K562 (cell line): Measurements from ENCODE around the gene PPFIA3. TPM values are rescaled to one million over a fixed set of nuclear protein-coding genes. Genes with fewer than 3 reads are reported as not detected.

Experiments
- CBX8 ChIP-seq: fragments of 200-600 bp; sonication (generic); IDR thresholded peaks from 2 replicates; pipeline ENCODE4 v1.6.1; 2012; ENCODE audit warnings: borderline replicate concordance, mixed run types, low read depth, mild to moderate bottlenecking, moderate library complexity, mixed read lengths, low read length, control low read depth, inconsistent platforms; ENCODE audit not compliant: poor library complexity, severe bottlenecking; ENCODE audit errors: extremely low read depth
- CCNT2 ChIP-seq: IDR thresholded peaks from 2 replicates; pipeline ENCODE4 v1.6.1; 2011; ENCODE audit warnings: borderline replicate concordance, low read depth, mild to moderate bottlenecking, moderate library complexity, mixed read lengths, low read length; ENCODE audit not compliant: insufficient read length; ENCODE audit errors: extremely low read depth
- ELF1 ChIP-seq: fragments of 200-800 bp; sonication (Bioruptor generic); IDR thresholded peaks from 2 replicates; pipeline ENCODE4 v1.6.1; 2016; ENCODE audit warnings: missing genetic modification characterization, missing compliant biosample characterization
- EWSR1 ChIP-seq: fragments of 450-650 bp; IDR thresholded peaks from 2 replicates; pipeline ENCODE4 v1.6.1; 2018; ENCODE audit warnings: borderline replicate concordance, mild to moderate bottlenecking, low read depth, moderate library complexity; ENCODE audit not compliant: partially characterized antibody
- KDM2B ChIP-seq: fragments of 250-450 bp; sonication (Bioruptor Pico); IDR thresholded peaks from 2 replicates; pipeline ENCODE4 v1.8.0; 2021; ENCODE audit warnings: mild to moderate bottlenecking, moderate library complexity
- MYBL2 ChIP-seq, 2 experiments: fragments of 450-650 bp in 1 of 2; sonication (generic) in 1 of 2; formaldehyde crosslinking in 1 of 2; IDR thresholded peaks; 2 replicates each; pipeline versions ENCODE4 v1.6.1 to v1.8.1; 2017 to 2022; ENCODE audit warnings: borderline replicate concordance in 1 of 2, inconsistent platforms in 1 of 2, low read depth in 1 of 2, mild to moderate bottlenecking in 1 of 2, missing genetic modification reagents in 1 of 2, moderate library complexity in 1 of 2
- PTBP1 ChIP-seq: fragments of 200-400 bp; formaldehyde crosslinking; IDR thresholded peaks from 2 replicates; pipeline ENCODE4 v1.6.1; 2017; ENCODE audit warnings: low read depth, low read length
- TEAD2 ChIP-seq: fragments of 450-650 bp; IDR thresholded peaks from 2 replicates; pipeline ENCODE4 v1.6.1; 2016; ENCODE audit warnings: missing genetic modification characterization, control low read depth, missing compliant biosample characterization
- ZNF239 ChIP-seq: fragments of 250-450 bp; sonication (Bioruptor Pico); IDR thresholded peaks from 2 replicates; pipeline ENCODE4 v1.4.0; 2020; ENCODE audit warnings: mild to moderate bottlenecking
- polyA plus RNA-seq, 8 experiments: library from polyadenylated mRNA; depleted of rRNA in 4 of 8; stranded (reverse) in 5 of 8; unstranded in 3 of 8; fragments of >200 nt; fragmentation: Nextera tagmentation in 2 of 8; fragmentation: Illumina TruSeq in 1 of 8; extraction: Ambion mirVana in 2 of 8; extraction: Trizol in 1 of 8; gene quantifications; 2 replicates each; pipeline versions ENCODE4 v1.2.1 to v1.2.3, GENCODE V29; 2011 to 2014; ENCODE audit warnings: inconsistent platforms in 1 of 8, missing spikeins in 1 of 8
- total RNA-seq, 7 experiments: library from RNA; depleted of rRNA in 6 of 7; stranded (reverse); fragments of >200 nt in 6 of 7; fragmentation: Illumina TruSeq in 2 of 7; extraction: Trizol in 2 of 7; gene quantifications; 2 replicates each; pipeline versions ENCODE4 v1.2.1 to v1.2.3, GENCODE V29; 2011 to 2021; ENCODE audit warnings: low replicate concordance in 1 of 7
- TF ChIP-seq, protein P1 (sequence below): fragments of 200-600 bp; sonication (generic); IDR thresholded peaks from one replicate; pipeline ENCODE4 v1.6.1; 2012; ENCODE audit warnings: mild to moderate bottlenecking, low read depth, low read length, inconsistent platforms
- TF ChIP-seq, protein P2 (sequence below): fragments of 250-450 bp; sonication (Bioruptor Pico); IDR thresholded peaks from 2 replicates; pipeline ENCODE4 v1.8.0; 2021; ENCODE audit warnings: moderate library complexity, mild to moderate bottlenecking, inconsistent platforms

PPFIA3 gene
- total and polyA plus RNA-seq, 9 of the 15 experiments (the other 6 are each of a cell fraction or from before 2014, with no cell fraction given), result 0.10 to 53.0 (median 17.6) TPM

- TF ChIP-seq, protein P1, sequence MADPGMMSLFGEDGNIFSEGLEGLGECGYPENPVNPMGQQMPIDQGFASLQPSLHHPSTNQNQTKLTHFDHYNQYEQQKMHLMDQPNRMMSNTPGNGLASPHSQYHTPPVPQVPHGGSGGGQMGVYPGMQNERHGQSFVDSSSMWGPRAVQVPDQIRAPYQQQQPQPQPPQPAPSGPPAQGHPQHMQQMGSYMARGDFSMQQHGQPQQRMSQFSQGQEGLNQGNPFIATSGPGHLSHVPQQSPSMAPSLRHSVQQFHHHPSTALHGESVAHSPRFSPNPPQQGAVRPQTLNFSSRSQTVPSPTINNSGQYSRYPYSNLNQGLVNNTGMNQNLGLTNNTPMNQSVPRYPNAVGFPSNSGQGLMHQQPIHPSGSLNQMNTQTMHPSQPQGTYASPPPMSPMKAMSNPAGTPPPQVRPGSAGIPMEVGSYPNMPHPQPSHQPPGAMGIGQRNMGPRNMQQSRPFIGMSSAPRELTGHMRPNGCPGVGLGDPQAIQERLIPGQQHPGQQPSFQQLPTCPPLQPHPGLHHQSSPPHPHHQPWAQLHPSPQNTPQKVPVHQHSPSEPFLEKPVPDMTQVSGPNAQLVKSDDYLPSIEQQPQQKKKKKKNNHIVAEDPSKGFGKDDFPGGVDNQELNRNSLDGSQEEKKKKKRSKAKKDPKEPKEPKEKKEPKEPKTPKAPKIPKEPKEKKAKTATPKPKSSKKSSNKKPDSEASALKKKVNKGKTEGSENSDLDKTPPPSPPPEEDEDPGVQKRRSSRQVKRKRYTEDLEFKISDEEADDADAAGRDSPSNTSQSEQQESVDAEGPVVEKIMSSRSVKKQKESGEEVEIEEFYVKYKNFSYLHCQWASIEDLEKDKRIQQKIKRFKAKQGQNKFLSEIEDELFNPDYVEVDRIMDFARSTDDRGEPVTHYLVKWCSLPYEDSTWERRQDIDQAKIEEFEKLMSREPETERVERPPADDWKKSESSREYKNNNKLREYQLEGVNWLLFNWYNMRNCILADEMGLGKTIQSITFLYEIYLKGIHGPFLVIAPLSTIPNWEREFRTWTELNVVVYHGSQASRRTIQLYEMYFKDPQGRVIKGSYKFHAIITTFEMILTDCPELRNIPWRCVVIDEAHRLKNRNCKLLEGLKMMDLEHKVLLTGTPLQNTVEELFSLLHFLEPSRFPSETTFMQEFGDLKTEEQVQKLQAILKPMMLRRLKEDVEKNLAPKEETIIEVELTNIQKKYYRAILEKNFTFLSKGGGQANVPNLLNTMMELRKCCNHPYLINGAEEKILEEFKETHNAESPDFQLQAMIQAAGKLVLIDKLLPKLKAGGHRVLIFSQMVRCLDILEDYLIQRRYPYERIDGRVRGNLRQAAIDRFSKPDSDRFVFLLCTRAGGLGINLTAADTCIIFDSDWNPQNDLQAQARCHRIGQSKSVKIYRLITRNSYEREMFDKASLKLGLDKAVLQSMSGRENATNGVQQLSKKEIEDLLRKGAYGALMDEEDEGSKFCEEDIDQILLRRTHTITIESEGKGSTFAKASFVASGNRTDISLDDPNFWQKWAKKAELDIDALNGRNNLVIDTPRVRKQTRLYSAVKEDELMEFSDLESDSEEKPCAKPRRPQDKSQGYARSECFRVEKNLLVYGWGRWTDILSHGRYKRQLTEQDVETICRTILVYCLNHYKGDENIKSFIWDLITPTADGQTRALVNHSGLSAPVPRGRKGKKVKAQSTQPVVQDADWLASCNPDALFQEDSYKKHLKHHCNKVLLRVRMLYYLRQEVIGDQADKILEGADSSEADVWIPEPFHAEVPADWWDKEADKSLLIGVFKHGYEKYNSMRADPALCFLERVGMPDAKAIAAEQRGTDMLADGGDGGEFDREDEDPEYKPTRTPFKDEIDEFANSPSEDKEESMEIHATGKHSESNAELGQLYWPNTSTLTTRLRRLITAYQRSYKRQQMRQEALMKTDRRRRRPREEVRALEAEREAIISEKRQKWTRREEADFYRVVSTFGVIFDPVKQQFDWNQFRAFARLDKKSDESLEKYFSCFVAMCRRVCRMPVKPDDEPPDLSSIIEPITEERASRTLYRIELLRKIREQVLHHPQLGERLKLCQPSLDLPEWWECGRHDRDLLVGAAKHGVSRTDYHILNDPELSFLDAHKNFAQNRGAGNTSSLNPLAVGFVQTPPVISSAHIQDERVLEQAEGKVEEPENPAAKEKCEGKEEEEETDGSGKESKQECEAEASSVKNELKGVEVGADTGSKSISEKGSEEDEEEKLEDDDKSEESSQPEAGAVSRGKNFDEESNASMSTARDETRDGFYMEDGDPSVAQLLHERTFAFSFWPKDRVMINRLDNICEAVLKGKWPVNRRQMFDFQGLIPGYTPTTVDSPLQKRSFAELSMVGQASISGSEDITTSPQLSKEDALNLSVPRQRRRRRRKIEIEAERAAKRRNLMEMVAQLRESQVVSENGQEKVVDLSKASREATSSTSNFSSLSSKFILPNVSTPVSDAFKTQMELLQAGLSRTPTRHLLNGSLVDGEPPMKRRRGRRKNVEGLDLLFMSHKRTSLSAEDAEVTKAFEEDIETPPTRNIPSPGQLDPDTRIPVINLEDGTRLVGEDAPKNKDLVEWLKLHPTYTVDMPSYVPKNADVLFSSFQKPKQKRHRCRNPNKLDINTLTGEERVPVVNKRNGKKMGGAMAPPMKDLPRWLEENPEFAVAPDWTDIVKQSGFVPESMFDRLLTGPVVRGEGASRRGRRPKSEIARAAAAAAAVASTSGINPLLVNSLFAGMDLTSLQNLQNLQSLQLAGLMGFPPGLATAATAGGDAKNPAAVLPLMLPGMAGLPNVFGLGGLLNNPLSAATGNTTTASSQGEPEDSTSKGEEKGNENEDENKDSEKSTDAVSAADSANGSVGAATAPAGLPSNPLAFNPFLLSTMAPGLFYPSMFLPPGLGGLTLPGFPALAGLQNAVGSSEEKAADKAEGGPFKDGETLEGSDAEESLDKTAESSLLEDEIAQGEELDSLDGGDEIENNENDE, result no peak
- TF ChIP-seq PTBP1, result no peak
- peak; percentile 82 for TF ChIP-seq CCNT2
- TF ChIP-seq KDM2B (CRISPR knock-in tag), result no peak
- TF ChIP-seq EWSR1, result no peak
- TF ChIP-seq, protein P2, sequence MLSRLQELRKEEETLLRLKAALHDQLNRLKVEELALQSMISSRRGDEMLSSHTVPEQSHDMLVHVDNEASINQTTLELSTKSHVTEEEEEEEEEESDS (CRISPR knock-in tag), result no peak
- TF ChIP-seq MYBL2 (IDR thresholded peaks at IDR 0.05; ENCODE audit: low read depth), result no peak
- no peak for TF ChIP-seq MYBL2 (CRISPR knock-in tag; IDR thresholded peaks at IDR 0.05; ENCODE audit: borderline replicate concordance)
- TF ChIP-seq TEAD2 (tag), result no peak
- TF ChIP-seq ELF1 (tag), result peak; percentile 84
- no peak for TF ChIP-seq ZNF239
- no peak for TF ChIP-seq CBX8
Observed at GRCh38 chr19:49085020-49085867, 34.1 kb upstream of the PPFIA3 start, which contains the start of gene SNRNP70 (continued).
